ENCODE results near the gene GATA3. TPM values are rescaled to one million over a fixed set of nuclear protein-coding genes. Genes with fewer than 3 reads are reported as not detected.

GATA3 gene
- total RNA-seq, 3 donors from 2014 or later (not counting 1 experiment from before 2014, with no cell fraction given), result 50.3 to 92.2 (median 68.8) TPM

- H3K9me3 ChIP-seq (ENCODE audit: control insufficient read depth, insufficient read depth, low read length), result no peaks in the 10 kb centered on the region
- no peak for TF ChIP-seq CTCF (IDR thresholded peaks at IDR 0.05)
- peaks cover 23% of the 10 kb centered on the region for H3K36me3 ChIP-seq (ENCODE audit: control insufficient read depth, insufficient read depth, low read length)
- peaks cover 9% of the 10 kb centered on the region for H3K36me3 Mint-ChIP-seq
- no CpG with 5 or more reads among the region's 1 CpG for WGBS (ENCODE audit: insufficient coverage)
- no peak overlapping the region for H3K27ac ChIP-seq (ENCODE audit: low read length)
- H3K4me3 Mint-ChIP-seq, result no peak overlapping the region
- no peak overlapping the region for H3K4me3 ChIP-seq (ENCODE audit: low read length)
- no peaks in the 10 kb centered on the region for H3K4me1 ChIP-seq (ENCODE audit: control insufficient read depth, insufficient read depth, low read length)
- DNase-seq (no peak), ATAC-seq (no peak)
- intact Hi-C loops (cut with micrococcal nuclease), result no loop called here
- no peaks in the 10 kb centered on the region for H3K9me3 Mint-ChIP-seq
- H3K27ac Mint-ChIP-seq, result no peak overlapping the region
- no peaks in the 10 kb centered on the region for H3K4me1 Mint-ChIP-seq
- no peaks in the 10 kb centered on the region for H3K27me3 ChIP-seq (ENCODE audit: control insufficient read depth, insufficient read depth, low read length)
- no peaks in the 10 kb centered on the region for H3K27me3 Mint-ChIP-seq (ENCODE audit: low read depth in 2 of 2)
Observed at GRCh38 chr10:8013006-8013405, 41.5 kb upstream of the GATA3 start.

GRCh38 chr10:8013619-8014018, 40.9 kb upstream of the GATA3 start:
- ATAC-seq, result no peak
- Mint-ChIP-seq H3K27ac (no peak overlapping the region), H3K27me3 (ENCODE audit: low read depth in 2 of 2) (no peaks in the 10 kb centered on the region), H3K4me1 (no peaks in the 10 kb centered on the region), H3K9me3 (no peaks in the 10 kb centered on the region), H3K4me3 (no peak overlapping the region), H3K36me3 (peaks cover 9% of the 10 kb centered on the region)
- Histone ChIP-seq H3K9me3 (ENCODE audit: control insufficient read depth, insufficient read depth, low read length) (no peaks in the 10 kb centered on the region), H3K27me3 (ENCODE audit: control insufficient read depth, insufficient read depth, low read length) (no peaks in the 10 kb centered on the region), H3K36me3 (ENCODE audit: control insufficient read depth, insufficient read depth, low read length) (peaks cover 23% of the 10 kb centered on the region), H3K27ac (ENCODE audit: low read length) (no peak overlapping the region), H3K4me1 (ENCODE audit: control insufficient read depth, insufficient read depth, low read length) (no peaks in the 10 kb centered on the region), H3K4me3 (ENCODE audit: low read length) (no peak overlapping the region)
- no peak for TF ChIP-seq CTCF (IDR thresholded peaks at IDR 0.05)
- no peak for DNase-seq
- intact Hi-C loops (cut with micrococcal nuclease), result no loop called here
- WGBS (ENCODE audit: insufficient coverage), result 98% methylated on average over 10 of the region's 10 CpGs

GRCh38 chr10:8014649-8015048, 39.8 kb upstream of the GATA3 start:
- no peak overlapping the region for H3K4me3 ChIP-seq (ENCODE audit: low read length)
- H3K9me3 Mint-ChIP-seq, result no peaks in the 10 kb centered on the region
- H3K9me3 ChIP-seq (ENCODE audit: control insufficient read depth, insufficient read depth, low read length), result no peaks in the 10 kb centered on the region
- H3K4me3 Mint-ChIP-seq, result no peak overlapping the region
- DNase-seq, result no peak
- intact Hi-C loops (cut with micrococcal nuclease), result no loop called here
- H3K27ac Mint-ChIP-seq, result no peak overlapping the region
- H3K27me3 Mint-ChIP-seq (ENCODE audit: low read depth in 2 of 2), result no peaks in the 10 kb centered on the region
- peaks cover 23% of the 10 kb centered on the region for H3K36me3 ChIP-seq (ENCODE audit: control insufficient read depth, insufficient read depth, low read length)
- H3K27ac ChIP-seq (ENCODE audit: low read length), result no peak overlapping the region
- WGBS (ENCODE audit: insufficient coverage), result 94% methylated on average over 15 of the region's 16 CpGs
- peaks cover 9% of the 10 kb centered on the region for H3K36me3 Mint-ChIP-seq
- H3K4me1 Mint-ChIP-seq, result no peaks in the 10 kb centered on the region
- no peak for ATAC-seq
- TF ChIP-seq CTCF (IDR thresholded peaks at IDR 0.05), result no peak
- no peaks in the 10 kb centered on the region for H3K27me3 ChIP-seq (ENCODE audit: control insufficient read depth, insufficient read depth, low read length)
- no peaks in the 10 kb centered on the region for H3K4me1 ChIP-seq (ENCODE audit: control insufficient read depth, insufficient read depth, low read length)

GRCh38 chr10:8017277-8017676, 37.2 kb upstream of the GATA3 start:
- intact Hi-C loops (cut with micrococcal nuclease), result no loop called here
- 79% methylated on average over 4 of the region's 6 CpGs for WGBS (ENCODE audit: insufficient coverage)

More at GRCh38 chr10:8017277-8017676, 37.2 kb upstream of the GATA3 start:
- TF ChIP-seq CTCF (IDR thresholded peaks at IDR 0.05), result no peak
- H3K9me3 ChIP-seq (ENCODE audit: control insufficient read depth, insufficient read depth, low read length), result no peaks in the 10 kb centered on the region
- DNase-seq (no peak), ATAC-seq (no peak)
- Mint-ChIP-seq H3K27ac (no peak overlapping the region), H3K36me3 (peaks cover 9% of the 10 kb centered on the region), H3K4me1 (no peaks in the 10 kb centered on the region), H3K4me3 (no peak overlapping the region), H3K27me3 (ENCODE audit: low read depth in 2 of 2) (peaks cover 0 to 3% of the 10 kb centered on the region in 2 donors), H3K9me3 (no peaks in the 10 kb centered on the region)
- H3K4me3 ChIP-seq (ENCODE audit: low read length), result no peak overlapping the region
- no peaks in the 10 kb centered on the region for H3K27me3 ChIP-seq (ENCODE audit: control insufficient read depth, insufficient read depth, low read length)
- H3K27ac ChIP-seq (ENCODE audit: low read length), result no peak overlapping the region
- H3K36me3 ChIP-seq (ENCODE audit: control insufficient read depth, insufficient read depth, low read length), result peaks cover 18% of the 10 kb centered on the region
- H3K4me1 ChIP-seq (ENCODE audit: control insufficient read depth, insufficient read depth, low read length), result no peaks in the 10 kb centered on the region

Measured in natural killer cell (primary cell).